ENCODE data around the gene DDX11.

DNA sequence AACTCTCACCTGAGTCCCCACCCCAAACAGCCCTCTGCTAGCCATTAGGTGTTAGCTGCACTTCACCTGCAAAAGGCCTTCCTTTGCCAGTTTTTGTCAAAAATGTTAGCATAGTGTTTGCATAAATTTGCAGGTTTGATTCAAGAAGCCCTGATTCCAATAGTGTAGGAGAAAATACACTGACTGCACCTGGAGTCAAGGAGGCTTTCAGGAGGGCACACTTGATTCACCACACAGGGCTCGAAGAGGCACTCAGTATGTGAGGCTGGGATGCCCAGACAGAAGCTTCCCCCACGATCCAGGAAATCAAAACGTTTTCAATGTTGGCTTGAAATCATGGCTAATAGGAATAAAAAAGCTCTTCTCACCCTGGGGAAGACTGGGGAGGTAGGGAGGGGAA, 40.5 kb upstream of the DDX11 start:
- no peak for TF ChIP-seq POLR2AphosphoS5 (IDR thresholded peaks at IDR 0.05)
- TF ChIP-seq, protein P1, sequence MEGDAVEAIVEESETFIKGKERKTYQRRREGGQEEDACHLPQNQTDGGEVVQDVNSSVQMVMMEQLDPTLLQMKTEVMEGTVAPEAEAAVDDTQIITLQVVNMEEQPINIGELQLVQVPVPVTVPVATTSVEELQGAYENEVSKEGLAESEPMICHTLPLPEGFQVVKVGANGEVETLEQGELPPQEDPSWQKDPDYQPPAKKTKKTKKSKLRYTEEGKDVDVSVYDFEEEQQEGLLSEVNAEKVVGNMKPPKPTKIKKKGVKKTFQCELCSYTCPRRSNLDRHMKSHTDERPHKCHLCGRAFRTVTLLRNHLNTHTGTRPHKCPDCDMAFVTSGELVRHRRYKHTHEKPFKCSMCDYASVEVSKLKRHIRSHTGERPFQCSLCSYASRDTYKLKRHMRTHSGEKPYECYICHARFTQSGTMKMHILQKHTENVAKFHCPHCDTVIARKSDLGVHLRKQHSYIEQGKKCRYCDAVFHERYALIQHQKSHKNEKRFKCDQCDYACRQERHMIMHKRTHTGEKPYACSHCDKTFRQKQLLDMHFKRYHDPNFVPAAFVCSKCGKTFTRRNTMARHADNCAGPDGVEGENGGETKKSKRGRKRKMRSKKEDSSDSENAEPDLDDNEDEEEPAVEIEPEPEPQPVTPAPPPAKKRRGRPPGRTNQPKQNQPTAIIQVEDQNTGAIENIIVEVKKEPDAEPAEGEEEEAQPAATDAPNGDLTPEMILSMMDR (IDR thresholded peaks at IDR 0.05), result no peak
